ENCODE data around the gene MAP2K6. TPM values are rescaled to one million over a fixed set of nuclear protein-coding genes. Genes with fewer than 3 reads are reported as not detected.

Gene MAP2K6
- polyA plus RNA-seq, 1 of the 3 experiments (the other 2 are of a cell fraction) = 6.7 TPM

GRCh38 chr17:69410671-69411070 is 3.8 kb upstream of the MAP2K6 start:
- Histone ChIP-seq H3K9me3 (no peaks in the 10 kb centered on the region), H3K9ac (no peak overlapping the region), H3K36me3 (replicated peaks in 1 of 2; ENCODE audit: control insufficient read depth in 1 of 2, insufficient read depth in 2 of 2, low read length in 1 of 2) (no peaks in the 10 kb centered on the region), H3K4me1 (ENCODE audit: control insufficient read depth in 1 of 2, insufficient read depth in 2 of 2, low read depth in 1 of 2, low read length in 1 of 2) (peaks cover under 1 to 1% of the 10 kb centered on the region in 2 experiments; a peak in 2 of 4 replicates), H2AFZ (ENCODE audit: low read depth) (no peak overlapping the region), H3K27ac (ENCODE audit: low read depth in 2 of 2, low read length in 1 of 2) (no peak overlapping the region), H3K79me2 (ENCODE audit: insufficient read depth) (no peaks in the 10 kb centered on the region), H3K4me3 (ENCODE audit: low read depth in 2 of 2, low read length in 1 of 2) (no peak overlapping the region), H3K9me2 (no peaks in the 10 kb centered on the region), H3F3A (replicated peaks; ENCODE audit: insufficient read depth) (no peaks in the 10 kb centered on the region), H3K4me2 (no peak overlapping the region), H3K27me3 (ENCODE audit: insufficient read depth) (no peaks in the 10 kb centered on the region), H4K20me1 (ENCODE audit: insufficient read depth) (no peaks in the 10 kb centered on the region)
- WGBS (ENCODE audit: low lambda C conversion rate) = 76% methylated on average over 2 of the region's 2 CpGs
- CTCF ChIA-PET = no interaction called here
- DNase-seq = no peak
- POLR2A ChIA-PET = no interaction called here
- TF ChIP-seq USF2 (IDR thresholded peaks at IDR 0.05; ENCODE audit: borderline replicate concordance, low read depth, low read length) = no peak
- no peak for TF ChIP-seq TAF1 (IDR thresholded peaks at IDR 0.05; ENCODE audit: borderline replicate concordance, low read depth, low read length)
- TF ChIP-seq FOXM1 (IDR thresholded peaks at IDR 0.05; ENCODE audit: low read depth) = no peak
- TF ChIP-seq PBX3 (IDR thresholded peaks at IDR 0.05) = no peak
- TF ChIP-seq TCF12 (IDR thresholded peaks at IDR 0.05) = no peak
- TF ChIP-seq CTCF (IDR thresholded peaks at IDR 0.05) = no peak
- no peak for TF ChIP-seq RFX5 (IDR thresholded peaks at IDR 0.05; ENCODE audit: low read length)
- no peak for TF ChIP-seq EZH2phosphoT487 (IDR thresholded peaks at IDR 0.05; ENCODE audit: borderline replicate concordance, low read depth)
- no peak for TF ChIP-seq MXI1 (IDR thresholded peaks at IDR 0.05; ENCODE audit: low read depth, low read length)
- no peak for TF ChIP-seq IRF3 (IDR thresholded peaks at IDR 0.05; ENCODE audit: low read depth, low read length)
- no peak for TF ChIP-seq MEF2A (IDR thresholded peaks at IDR 0.05; ENCODE audit: borderline replicate concordance, low read depth)
- TF ChIP-seq GATA2 (CRISPR knock-in tag; IDR thresholded peaks at IDR 0.05) = no peak
- no peak for TF ChIP-seq NFIC (IDR thresholded peaks at IDR 0.05; ENCODE audit: borderline replicate concordance)
- no peak for TF ChIP-seq FOXJ3 (CRISPR knock-in tag; IDR thresholded peaks at IDR 0.05)
- TF ChIP-seq NRF1 (IDR thresholded peaks at IDR 0.05; ENCODE audit: low read depth, low read length) = no peak
- no peak for TF ChIP-seq USF1 (IDR thresholded peaks at IDR 0.05; ENCODE audit: borderline replicate concordance, low read depth)
- TF ChIP-seq RXRA (IDR thresholded peaks at IDR 0.05; ENCODE audit: borderline replicate concordance, low read depth) = no peak
- TF ChIP-seq ZBTB33 (IDR thresholded peaks at IDR 0.05; ENCODE audit: borderline replicate concordance, low read depth) = no peak
- no peak for TF ChIP-seq RAD21 (IDR thresholded peaks at IDR 0.05; ENCODE audit: low read length)
- TF ChIP-seq SIN3A (IDR thresholded peaks at IDR 0.05; ENCODE audit: borderline replicate concordance, low read depth, low read length) = no peak
